OCI-LY3 (cell line): Measurements from ENCODE around the gene GPR37.

ENCODE experiments used
- H2AFZ ChIP-seq: fragments of 200-600, 300-600 bp; shearing (Covaris generic); 2 replicates; pipeline ENCODE4 v1.6.0; 2014; ENCODE audit warnings: antibody characterized with exemption, low read depth, low read length
- H3K27ac ChIP-seq: fragments of 200-600, 300-600 bp; sonication (generic); 2 replicates; pipeline ENCODE4 v1.5.1; 2014; ENCODE audit warnings: mild to moderate bottlenecking, low read length, moderate library complexity, mixed read lengths
- H3K27me3 ChIP-seq: fragments of 200-600, 300-600 bp; sonication (generic); 2 replicates; pipeline ENCODE4 v1.6.1; 2014; ENCODE audit warnings: low read depth, low read length, mixed read lengths
- H3K36me3 ChIP-seq: fragments of 200-600, 300-600 bp; sonication (generic); replicated peaks from 2 replicates; pipeline ENCODE3; 2014; ENCODE audit warnings: low read depth, low read length, mixed read lengths
- H3K4me1 ChIP-seq: fragments of 300-600, 200-600 bp; sonication (generic); 2 replicates; pipeline ENCODE4 v1.6.1; 2014; ENCODE audit warnings: low read length, mixed read lengths
- H3K4me2 ChIP-seq: fragments of 200-600, 300-600 bp; sonication (generic); 2 replicates; pipeline ENCODE4 v1.6.1; 2014; ENCODE audit warnings: low read length, mixed read lengths
- H3K4me3 ChIP-seq: fragments of 300-600, 200-600 bp; sonication (generic); 2 replicates; pipeline ENCODE4 v1.5.1; 2014; ENCODE audit warnings: antibody characterized with exemption, mild to moderate bottlenecking, low read length, moderate library complexity
- H3K79me2 ChIP-seq: fragments of 300-600, 200-600 bp; shearing (Covaris generic); 2 replicates; pipeline ENCODE4 v1.6.1; 2014; ENCODE audit warnings: mild to moderate bottlenecking, low read length, mixed read lengths
- H3K9ac ChIP-seq: fragments of 300-600, 200-600 bp; shearing (Covaris generic); 2 replicates; pipeline ENCODE4 v1.6.0; 2014; ENCODE audit warnings: mild to moderate bottlenecking, low read length, moderate library complexity
- H3K9me3 ChIP-seq: fragments of 200-600, 300-600 bp; shearing (Covaris generic); 2 replicates; pipeline ENCODE4 v1.6.1; 2014; ENCODE audit warnings: low read length, mixed read lengths; ENCODE audit not compliant: insufficient read depth
- H4K20me1 ChIP-seq: fragments of 200-600, 300-600 bp; sonication (generic); 2 replicates; pipeline ENCODE4 v1.6.1; 2016; ENCODE audit warnings: low read length, mixed read lengths; ENCODE audit not compliant: insufficient read depth
- CTCF ChIP-seq: fragments of 200-600, 300-600 bp; sonication (generic); IDR thresholded peaks from 2 replicates; pipeline ENCODE4 v1.5.1; 2014; ENCODE audit warnings: antibody characterized with exemption, low read length, low read depth
- EZH2phosphoT487 ChIP-seq: fragments of 200-600 bp; shearing (Covaris generic); IDR thresholded peaks from 2 replicates; pipeline ENCODE4 v1.6.1; 2018; ENCODE audit warnings: antibody characterized with exemption, mixed run types, low read depth

The GPR37 gene

GRCh38 chr7:124752310-124752709 is 13.3 kb downstream of the GPR37 start:
- Histone ChIP-seq H2AFZ (no peak overlapping the region), H3K27ac (no peak overlapping the region), H3K9ac (no peak overlapping the region), H3K4me1 (peaks cover 7% of the 10 kb centered on the region), H4K20me1 (no peaks in the 10 kb centered on the region), H3K9me3 (no peaks in the 10 kb centered on the region), H3K36me3 (no peaks in the 10 kb centered on the region), H3K27me3 (no peaks in the 10 kb centered on the region), H3K79me2 (no peaks in the 10 kb centered on the region), H3K4me2 (no peak overlapping the region), H3K4me3 (no peak overlapping the region)
- no peak for TF ChIP-seq CTCF
- TF ChIP-seq EZH2phosphoT487 = no peak

GRCh38 chr7:124751027-124751426 is 14.6 kb downstream of the GPR37 start:
- Histone ChIP-seq H3K9me3 (no peaks in the 10 kb centered on the region), H3K9ac (no peak overlapping the region), H3K79me2 (no peaks in the 10 kb centered on the region), H4K20me1 (no peaks in the 10 kb centered on the region), H3K4me1 (peaks cover 6% of the 10 kb centered on the region), H3K36me3 (no peaks in the 10 kb centered on the region), H3K4me2 (no peak overlapping the region), H3K4me3 (no peak overlapping the region), H3K27ac (no peak overlapping the region), H2AFZ (no peak overlapping the region), H3K27me3 (no peaks in the 10 kb centered on the region)
- TF ChIP-seq CTCF (no peak), EZH2phosphoT487 (no peak)

GRCh38 chr7:124747072-124747471 is 18.5 kb downstream of the GPR37 start:
- Histone ChIP-seq H2AFZ (no peak overlapping the region), H3K4me2 (no peak overlapping the region), H3K79me2 (no peaks in the 10 kb centered on the region), H3K27me3 (no peaks in the 10 kb centered on the region), H3K4me3 (no peak overlapping the region), H4K20me1 (no peaks in the 10 kb centered on the region), H3K4me1 (no peaks in the 10 kb centered on the region), H3K9ac (no peak overlapping the region), H3K36me3 (no peaks in the 10 kb centered on the region), H3K9me3 (no peaks in the 10 kb centered on the region), H3K27ac (no peak overlapping the region)
- no peak for TF ChIP-seq EZH2phosphoT487
- TF ChIP-seq CTCF = no peak

- Histone ChIP-seq H3K27me3 (no peaks in the 10 kb centered on the region), H3K4me3 (no peak overlapping the region), H3K27ac (no peak overlapping the region), H3K9me3 (no peaks in the 10 kb centered on the region), H2AFZ (0 out of 2 replicates have a peak overlapping the region, but pooled peaks have one; percentile 10), H3K79me2 (no peaks in the 10 kb centered on the region), H3K36me3 (no peaks in the 10 kb centered on the region), H3K4me1 (peaks cover 15% of the 10 kb centered on the region), H3K4me2 (no peak overlapping the region), H3K9ac (no peak overlapping the region), H4K20me1 (no peaks in the 10 kb centered on the region)
- TF ChIP-seq EZH2phosphoT487 (no peak), CTCF (no peak)
These were observed 27.0 kb downstream of the GPR37 start for GRCh38 chr7:124738639-124739038.
